Measurements from ENCODE around the gene ATF7IP2. TPM values are rescaled to one million over a fixed set of nuclear protein-coding genes. Genes with fewer than 3 reads are reported as not detected.
A peak's percentile ranks its signal among the peaks of the same experiment; 100 is the strongest.

Gene ATF7IP2
- total and polyA plus RNA-seq, 2 of the 13 experiments (the other 11 are each of a cell fraction or from before 2014, with no cell fraction given), result 117 to 217 TPM

- ATAC-seq (no peak), DNase-seq (ENCODE audit: low spot score) (no peak), FAIRE-seq (no peak)
- Histone ChIP-seq H2AFZ (ENCODE audit: low read length) (no peak overlapping the region), H3K4me1 (ENCODE audit: insufficient read depth, low read length) (no peaks in the 10 kb centered on the region), H3K36me3 (replicated peaks in 1 of 2; ENCODE audit: control insufficient read depth in 1 of 2, insufficient read depth in 2 of 2, low read length in 2 of 2) (peaks cover 9 to 41% of the 10 kb centered on the region in 2 experiments), H3K79me2 (ENCODE audit: insufficient read depth, low read length) (no peaks in the 10 kb centered on the region), H3K4me2 (ENCODE audit: low read depth, low read length) (no peak overlapping the region), H4K20me1 (ENCODE audit: insufficient read depth, low read length) (no peaks in the 10 kb centered on the region), H3K9me3 (ENCODE audit: low read length) (no peaks in the 10 kb centered on the region), H3K27ac (ENCODE audit: extremely low read length, insufficient read depth, low read length) (no peak overlapping the region), H3K9ac (ENCODE audit: insufficient read depth, low read depth, low read length) (no peak overlapping the region), H3K4me3 (replicated peaks in 1 of 3; ENCODE audit: insufficient read depth in 1 of 3, low read depth in 2 of 3, low read length in 3 of 3) (no peak overlapping the region), H3K27me3 (ENCODE audit: control insufficient read depth in 1 of 2, insufficient read depth in 2 of 2, low read length in 2 of 2) (no peaks in the 10 kb centered on the region)
- in situ Hi-C loops (cut with HindIII; ENCODE audit: extremely low pct_ligation_motif_present, low pct_unique_long_range_greater_than_20kb), result no loop called here
- intact Hi-C loops (cut with micrococcal nuclease; ENCODE audit: unreplicated experiment), result no loop called here
- 96% methylated on average over 2 of the region's 2 CpGs for WGBS (ENCODE audit: low lambda C conversion rate)
- POLR2A ChIA-PET, result interaction anchor here (1.1 kb wide), 1 partner anchor 81 kb away, joined by 3 read pairs; the partner anchor contains the start of gene ATF7IP2
- TF ChIP-seq HOXA3 (CRISPR knock-in tag; IDR thresholded peaks at IDR 0.05) (no peak), ZNF7 (CRISPR knock-in tag; IDR thresholded peaks at IDR 0.05) (peak; percentile 96)
- CTCF ChIA-PET (ENCODE audit: low intra/inter-chr PET ratio, low total read pairs), result no interaction called here
- BruUV-seq (replicated peaks), result no TSS peak
These were observed 80.5 kb downstream of the ATF7IP2 start for GRCh38 chr16:10466313-10466712.

GRCh38 chr16:10466861-10467260 is 81.0 kb downstream of the ATF7IP2 start:
- Histone ChIP-seq H3K27me3 (ENCODE audit: control insufficient read depth in 1 of 2, insufficient read depth in 2 of 2, low read length in 2 of 2) (no peaks in the 10 kb centered on the region), H3K79me2 (ENCODE audit: insufficient read depth, low read length) (no peaks in the 10 kb centered on the region), H3K4me3 (replicated peaks in 1 of 3; ENCODE audit: insufficient read depth in 1 of 3, low read depth in 2 of 3, low read length in 3 of 3) (no peak overlapping the region), H4K20me1 (ENCODE audit: insufficient read depth, low read length) (no peaks in the 10 kb centered on the region), H3K9ac (ENCODE audit: insufficient read depth, low read depth, low read length) (no peak overlapping the region), H3K4me2 (ENCODE audit: low read depth, low read length) (no peak overlapping the region), H3K4me1 (ENCODE audit: insufficient read depth, low read length) (no peaks in the 10 kb centered on the region), H3K27ac (ENCODE audit: extremely low read length, insufficient read depth, low read length) (no peak overlapping the region), H3K9me3 (ENCODE audit: low read length) (no peaks in the 10 kb centered on the region), H3K36me3 (replicated peaks in 1 of 2; ENCODE audit: control insufficient read depth in 1 of 2, insufficient read depth in 2 of 2, low read length in 2 of 2) (peaks cover 9 to 41% of the 10 kb centered on the region in 2 experiments), H2AFZ (ENCODE audit: low read length) (no peak overlapping the region)
- BruUV-seq (replicated peaks), result no TSS peak
- FAIRE-seq, result no peak
- CTCF ChIA-PET (ENCODE audit: low intra/inter-chr PET ratio, low total read pairs), result no interaction called here
- ATAC-seq, result no peak
- intact Hi-C loops (cut with micrococcal nuclease; ENCODE audit: unreplicated experiment) (no loop called here), in situ Hi-C loops (cut with HindIII; ENCODE audit: extremely low pct_ligation_motif_present, low pct_unique_long_range_greater_than_20kb) (no loop called here)
- POLR2A ChIA-PET, result no interaction called here
- no peak for DNase-seq (ENCODE audit: low spot score)
- no peak for TF ChIP-seq SALL2 (CRISPR knock-in tag; IDR thresholded peaks at IDR 0.05)
- TF ChIP-seq THAP8 (CRISPR knock-in tag; IDR thresholded peaks at IDR 0.05; ENCODE audit: borderline replicate concordance), result no peak
- TF ChIP-seq ZFY (CRISPR knock-in tag; IDR thresholded peaks at IDR 0.05), result no peak
- no peak for TF ChIP-seq CERS6 (CRISPR knock-in tag; IDR thresholded peaks at IDR 0.05)
- no peak for TF ChIP-seq REL (CRISPR knock-in tag; conservative IDR thresholded peaks at IDR 0.05)
- no peak for TF ChIP-seq SP5 (CRISPR knock-in tag; IDR thresholded peaks at IDR 0.05; ENCODE audit: borderline replicate concordance, low read depth)
- TF ChIP-seq ZNF18 (CRISPR knock-in tag; IDR thresholded peaks at IDR 0.05; ENCODE audit: insufficient replicate concordance), result no peak
- TF ChIP-seq FOXP1 (IDR thresholded peaks at IDR 0.05), result no peak
- no peak for TF ChIP-seq FOXP1 (CRISPR knock-in tag; IDR thresholded peaks at IDR 0.05)
- TF ChIP-seq ZNF564 (CRISPR knock-in tag; IDR thresholded peaks at IDR 0.05), result no peak
- TF ChIP-seq ZFP36L1 (CRISPR knock-in tag; IDR thresholded peaks at IDR 0.05), result no peak
- TF ChIP-seq RFXANK (CRISPR knock-in tag; IDR thresholded peaks at IDR 0.05), result no peak
- TF ChIP-seq HOMEZ (CRISPR knock-in tag; IDR thresholded peaks at IDR 0.05; ENCODE audit: low read depth), result no peak
- no peak for TF ChIP-seq ADNP (CRISPR knock-in tag; IDR thresholded peaks at IDR 0.05)
- no peak for TF ChIP-seq GABPB1 (CRISPR knock-in tag; IDR thresholded peaks at IDR 0.05)
- no peak for TF ChIP-seq RFX1 (IDR thresholded peaks at IDR 0.05)
